ENCODE measurements around the gene ASCL2.

Gene ASCL2, protein sequence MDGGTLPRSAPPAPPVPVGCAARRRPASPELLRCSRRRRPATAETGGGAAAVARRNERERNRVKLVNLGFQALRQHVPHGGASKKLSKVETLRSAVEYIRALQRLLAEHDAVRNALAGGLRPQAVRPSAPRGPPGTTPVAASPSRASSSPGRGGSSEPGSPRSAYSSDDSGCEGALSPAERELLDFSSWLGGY

DNA sequence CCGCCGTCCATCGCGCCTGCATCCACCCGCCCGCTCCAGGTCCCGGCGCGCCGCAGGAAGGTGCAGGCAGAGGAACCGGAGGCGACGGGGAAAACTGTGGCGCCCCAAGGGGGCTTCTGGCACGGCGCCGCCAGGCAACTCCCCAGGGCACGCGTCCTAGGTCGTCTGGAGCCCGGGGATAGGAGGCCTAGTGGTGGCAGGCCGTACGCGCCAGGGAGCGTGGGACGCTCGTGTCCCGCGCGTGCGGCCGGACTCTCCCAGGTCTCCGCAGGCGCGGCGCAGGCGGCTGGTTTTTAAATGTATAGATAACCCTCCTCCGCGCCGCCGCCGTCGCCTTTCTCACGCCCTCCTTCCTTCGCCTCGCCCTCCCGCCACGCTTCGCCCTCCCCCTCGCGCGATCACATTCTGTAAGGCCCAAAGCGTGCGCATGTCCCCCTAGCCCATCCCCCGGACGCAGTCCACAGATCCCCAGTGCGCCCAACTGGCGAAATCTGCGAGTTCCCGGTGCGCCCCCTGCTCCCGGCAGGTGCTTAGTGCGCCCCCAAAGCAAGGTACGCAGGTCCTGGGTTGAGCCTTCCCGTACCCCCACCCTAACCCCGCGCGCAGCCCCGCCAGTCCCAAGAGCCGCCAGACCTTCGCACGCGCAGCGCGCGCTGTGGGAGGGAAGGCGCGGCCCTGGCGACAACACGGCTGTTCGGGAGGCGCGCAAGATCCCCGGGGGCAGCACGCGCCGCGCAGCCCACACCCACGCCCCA lies at the start of gene ASCL2:
Gene ASCL2 (minus strand): TSS at position 267 of the 755 bp plus-strand sequence. CDS start 256 bp downstream, at position 11.
- TF ChIP-seq, protein P1, sequence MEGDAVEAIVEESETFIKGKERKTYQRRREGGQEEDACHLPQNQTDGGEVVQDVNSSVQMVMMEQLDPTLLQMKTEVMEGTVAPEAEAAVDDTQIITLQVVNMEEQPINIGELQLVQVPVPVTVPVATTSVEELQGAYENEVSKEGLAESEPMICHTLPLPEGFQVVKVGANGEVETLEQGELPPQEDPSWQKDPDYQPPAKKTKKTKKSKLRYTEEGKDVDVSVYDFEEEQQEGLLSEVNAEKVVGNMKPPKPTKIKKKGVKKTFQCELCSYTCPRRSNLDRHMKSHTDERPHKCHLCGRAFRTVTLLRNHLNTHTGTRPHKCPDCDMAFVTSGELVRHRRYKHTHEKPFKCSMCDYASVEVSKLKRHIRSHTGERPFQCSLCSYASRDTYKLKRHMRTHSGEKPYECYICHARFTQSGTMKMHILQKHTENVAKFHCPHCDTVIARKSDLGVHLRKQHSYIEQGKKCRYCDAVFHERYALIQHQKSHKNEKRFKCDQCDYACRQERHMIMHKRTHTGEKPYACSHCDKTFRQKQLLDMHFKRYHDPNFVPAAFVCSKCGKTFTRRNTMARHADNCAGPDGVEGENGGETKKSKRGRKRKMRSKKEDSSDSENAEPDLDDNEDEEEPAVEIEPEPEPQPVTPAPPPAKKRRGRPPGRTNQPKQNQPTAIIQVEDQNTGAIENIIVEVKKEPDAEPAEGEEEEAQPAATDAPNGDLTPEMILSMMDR (conservative IDR thresholded peaks at IDR 0.05; ENCODE audit: control insufficient read depth, insufficient read depth, low read depth, low read length), result no peak
- H3K4me3 ChIP-seq (ENCODE audit: control insufficient read depth, low read depth, low read length), result no peak within 1 kb of the TSS
- no peak for DNase-seq (ENCODE audit: low read depth)

DNA sequence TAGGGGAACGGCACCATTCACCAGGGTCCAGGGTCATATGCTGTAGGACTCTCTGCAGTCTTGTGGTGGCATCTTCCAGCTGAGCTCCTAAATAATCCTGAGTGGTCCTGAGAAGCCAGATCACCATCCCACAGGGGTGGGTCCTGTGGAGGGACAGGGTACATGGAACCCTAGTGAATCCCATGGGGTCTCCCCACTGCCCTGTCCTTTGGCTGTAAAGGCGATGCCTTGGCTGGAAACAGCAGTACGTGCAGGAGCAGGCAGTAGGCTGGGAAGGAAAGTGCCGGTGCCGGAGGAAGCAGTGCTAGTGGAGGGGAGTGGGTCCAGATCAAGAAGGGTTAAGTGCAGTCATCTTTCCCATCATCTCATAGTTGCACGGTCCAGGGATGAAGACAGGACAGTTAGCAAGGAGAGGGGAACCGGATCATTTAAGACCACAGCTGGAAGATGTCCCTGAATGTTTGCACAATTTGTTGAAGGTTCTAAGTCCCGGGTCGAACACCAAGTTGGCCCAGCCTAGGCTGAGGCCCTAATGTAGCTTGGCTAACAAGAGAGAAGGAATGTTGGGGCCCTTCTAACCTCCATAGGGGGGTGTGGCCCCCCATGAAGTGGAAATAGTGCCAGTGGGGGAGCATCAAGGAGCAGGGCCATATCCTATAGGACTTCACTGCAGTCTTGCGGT lies 49.5 kb upstream of the ASCL2 start:
- TF ChIP-seq, protein P1 (conservative IDR thresholded peaks at IDR 0.05; ENCODE audit: control insufficient read depth, insufficient read depth, low read depth, low read length), result no peak
- no peak overlapping the region for H3K4me3 ChIP-seq (ENCODE audit: control insufficient read depth, low read depth, low read length)
- no peak for DNase-seq (ENCODE audit: low read depth)

GRCh38 chr11:2318707-2319106 lies 48.3 kb upstream of the ASCL2 start:
- no peak overlapping the region for H3K4me3 ChIP-seq (ENCODE audit: control insufficient read depth, low read depth, low read length)
- no peak for DNase-seq (ENCODE audit: low read depth)
- TF ChIP-seq, protein P1 (conservative IDR thresholded peaks at IDR 0.05; ENCODE audit: control insufficient read depth, insufficient read depth, low read depth, low read length), result no peak

- TF ChIP-seq, protein P1 (conservative IDR thresholded peaks at IDR 0.05; ENCODE audit: control insufficient read depth, insufficient read depth, low read depth, low read length), result no peak
- no peak for DNase-seq (ENCODE audit: low read depth)
- no peak overlapping the region for H3K4me3 ChIP-seq (ENCODE audit: control insufficient read depth, low read depth, low read length)
These were observed 47.7 kb upstream of the ASCL2 start for GRCh38 chr11:2318123-2318522.

DNA sequence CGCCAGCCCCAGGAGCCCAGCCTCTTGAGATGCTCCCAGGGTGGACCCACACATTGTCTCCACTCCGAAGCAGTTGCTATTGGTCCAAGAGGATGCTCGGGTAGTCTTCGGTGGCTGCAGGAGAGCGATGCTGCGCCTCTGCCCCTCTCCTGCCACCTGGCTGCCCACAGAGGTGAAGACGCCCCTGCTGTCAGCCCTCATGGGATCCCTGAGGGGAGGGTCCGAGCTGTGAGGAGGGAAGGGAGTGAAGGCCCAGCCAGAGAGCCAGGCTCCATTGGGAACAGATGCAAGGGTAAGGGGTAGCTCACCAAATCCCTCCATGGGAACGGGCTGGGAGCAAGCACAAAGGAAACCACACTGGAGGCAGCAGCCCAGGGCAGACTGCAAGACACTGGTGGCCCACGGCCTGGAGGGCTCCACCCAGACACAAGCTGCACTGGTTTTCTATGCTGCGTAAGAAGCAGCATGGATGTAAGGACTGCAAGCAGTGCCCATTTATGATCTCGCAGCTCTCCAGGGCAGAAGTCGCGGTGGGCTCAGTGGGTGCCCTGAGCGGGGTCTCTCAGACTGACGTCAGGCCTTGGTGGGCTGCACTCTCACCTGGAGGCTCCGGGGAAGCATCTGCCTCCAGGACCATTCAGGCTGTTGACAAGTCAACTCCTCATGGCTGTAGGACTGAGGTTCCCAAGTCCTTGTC lies 47.1 kb upstream of the ASCL2 start:
- no peak overlapping the region for H3K4me3 ChIP-seq (ENCODE audit: control insufficient read depth, low read depth, low read length)
- DNase-seq (ENCODE audit: low read depth), result no peak
- TF ChIP-seq, protein P1 (conservative IDR thresholded peaks at IDR 0.05; ENCODE audit: control insufficient read depth, insufficient read depth, low read depth, low read length), result no peak

DNA sequence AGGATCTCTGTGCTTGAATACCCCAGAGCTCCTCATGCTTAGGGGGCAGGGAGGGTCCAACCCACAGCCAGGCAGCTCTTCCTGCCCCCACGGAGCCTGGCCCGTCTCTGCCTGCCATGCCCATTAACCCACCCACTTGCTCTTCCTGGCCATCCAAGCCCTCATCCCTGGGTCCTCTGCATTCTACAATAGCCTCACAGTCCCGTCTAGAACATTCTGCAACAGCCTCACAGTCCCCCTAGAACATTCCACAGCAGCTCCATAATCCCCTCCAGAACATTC lies 46.5 kb upstream of the ASCL2 start:
- TF ChIP-seq, protein P1 (conservative IDR thresholded peaks at IDR 0.05; ENCODE audit: control insufficient read depth, insufficient read depth, low read depth, low read length), result no peak

More for the DNA sequence above, 46.5 kb upstream of the ASCL2 start:
- H3K4me3 ChIP-seq (ENCODE audit: control insufficient read depth, low read depth, low read length), result no peak overlapping the region
- no peak for DNase-seq (ENCODE audit: low read depth)

Measured in fibroblast of mammary gland (primary cell).